ENCODE measurements around the gene NUDT16L1.
"Not testable (repeated sequence)": the region's sequence is repeated elsewhere in the genome, so short reads cannot be mapped to it uniquely, and the experiment has no call there.

DNA sequence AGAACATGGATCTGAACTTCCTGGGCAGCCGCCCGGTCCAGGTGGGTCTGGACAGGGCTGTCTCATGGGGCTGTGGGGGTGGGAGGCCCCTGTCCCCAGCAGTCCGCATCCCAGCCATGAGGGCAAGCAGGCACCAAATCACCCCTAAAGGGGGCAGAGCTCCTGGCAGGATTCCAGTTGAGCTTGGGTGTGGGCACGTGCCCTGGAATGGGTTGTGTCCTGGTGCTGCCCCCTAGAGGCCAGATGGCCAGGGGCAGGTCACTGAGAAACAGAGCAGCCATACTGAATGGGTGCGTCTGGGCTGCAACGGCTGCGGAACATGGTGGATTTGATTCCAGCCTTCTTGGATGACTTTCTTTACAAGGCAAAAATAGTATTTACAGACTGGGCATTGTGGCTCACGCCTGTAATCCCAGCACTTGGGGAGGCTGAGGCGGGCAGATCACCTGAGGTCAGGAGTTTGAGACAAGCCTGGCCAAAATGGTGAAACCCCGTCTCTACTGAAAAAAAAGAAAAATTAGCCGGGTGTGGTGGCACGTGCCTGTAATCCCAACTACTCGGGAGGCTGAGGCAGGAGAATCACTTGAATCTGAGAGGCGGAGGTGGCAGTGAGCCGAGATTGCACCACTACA, 42.8 kb upstream of the NUDT16L1 start:
- TF ChIP-seq, protein P1, sequence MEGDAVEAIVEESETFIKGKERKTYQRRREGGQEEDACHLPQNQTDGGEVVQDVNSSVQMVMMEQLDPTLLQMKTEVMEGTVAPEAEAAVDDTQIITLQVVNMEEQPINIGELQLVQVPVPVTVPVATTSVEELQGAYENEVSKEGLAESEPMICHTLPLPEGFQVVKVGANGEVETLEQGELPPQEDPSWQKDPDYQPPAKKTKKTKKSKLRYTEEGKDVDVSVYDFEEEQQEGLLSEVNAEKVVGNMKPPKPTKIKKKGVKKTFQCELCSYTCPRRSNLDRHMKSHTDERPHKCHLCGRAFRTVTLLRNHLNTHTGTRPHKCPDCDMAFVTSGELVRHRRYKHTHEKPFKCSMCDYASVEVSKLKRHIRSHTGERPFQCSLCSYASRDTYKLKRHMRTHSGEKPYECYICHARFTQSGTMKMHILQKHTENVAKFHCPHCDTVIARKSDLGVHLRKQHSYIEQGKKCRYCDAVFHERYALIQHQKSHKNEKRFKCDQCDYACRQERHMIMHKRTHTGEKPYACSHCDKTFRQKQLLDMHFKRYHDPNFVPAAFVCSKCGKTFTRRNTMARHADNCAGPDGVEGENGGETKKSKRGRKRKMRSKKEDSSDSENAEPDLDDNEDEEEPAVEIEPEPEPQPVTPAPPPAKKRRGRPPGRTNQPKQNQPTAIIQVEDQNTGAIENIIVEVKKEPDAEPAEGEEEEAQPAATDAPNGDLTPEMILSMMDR (IDR thresholded peaks at IDR 0.05) = peak; percentile 3 to 66
- not testable (repeated sequence) for TF ChIP-seq EP300 (IDR thresholded peaks at IDR 0.05)
